ENCODE data around the gene IFITM1. TPM values are rescaled to one million over a fixed set of nuclear protein-coding genes. Genes with fewer than 3 reads are reported as not detected.

IFITM1 gene
- total and polyA plus RNA-seq, 4 donors = 12.6 to 113 (median 66.7) TPM

DNA sequence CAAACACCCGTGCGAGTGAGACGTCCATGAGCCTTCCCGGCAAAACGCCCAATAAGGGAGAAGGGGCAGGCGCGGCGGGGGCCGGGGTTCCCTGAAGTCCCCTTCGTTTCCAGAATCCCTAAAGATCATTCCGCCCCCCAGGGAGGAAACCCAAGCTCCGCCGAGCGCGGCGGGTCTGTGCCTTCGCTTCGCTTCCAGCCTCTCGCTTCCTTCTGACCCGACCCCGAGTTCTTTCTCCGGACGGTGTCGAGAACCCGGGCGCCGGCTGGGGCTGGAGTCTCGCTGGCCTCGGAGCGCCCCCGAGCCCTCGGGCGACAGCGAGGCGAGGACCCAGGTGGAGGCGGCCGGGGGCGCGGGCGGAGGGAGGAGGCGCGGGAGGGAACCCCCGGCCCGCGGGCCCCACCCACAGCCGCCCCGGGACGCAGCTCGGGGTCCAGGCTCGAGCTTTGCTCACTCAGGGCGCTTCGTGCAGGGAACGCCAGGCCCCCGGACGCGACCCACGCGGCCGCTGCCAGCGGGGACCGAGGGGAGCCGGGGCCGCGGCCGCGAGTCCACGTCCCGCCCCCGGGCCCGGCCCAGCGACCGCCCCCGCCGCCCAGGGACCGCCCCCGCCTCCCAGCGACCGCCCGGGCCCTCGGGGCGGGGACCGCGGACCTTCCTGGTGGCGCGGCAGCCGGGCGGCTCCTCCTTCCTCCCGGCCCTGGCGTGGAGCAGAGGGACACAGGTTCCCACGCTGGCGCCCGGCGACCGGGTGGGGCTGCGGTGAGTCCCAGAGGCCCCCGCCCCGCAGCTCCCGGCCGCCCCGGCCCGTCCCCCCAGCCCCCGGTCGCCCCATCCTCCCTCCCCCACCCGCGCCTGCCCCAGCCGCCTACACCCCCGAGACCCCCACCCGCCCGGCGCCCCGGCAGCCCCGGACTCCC lies 25.1 kb upstream of the IFITM1 start, which contains the start of gene PGGHG:
Gene PGGHG (plus strand): TSS at position 649 of the 920 bp plus-strand sequence. CDS start 691 bp downstream, outside the sequence.
- WGBS = 1% methylated on average over 112 of the region's 112 CpGs
- DNase-seq (ENCODE audit: low spot score) = no peak
- H3K27ac ChIP-seq (ENCODE audit: low read depth in 1 of 2, low read length in 2 of 2) = peak within 1 kb of the TSS; percentile 64 to 80

DNA sequence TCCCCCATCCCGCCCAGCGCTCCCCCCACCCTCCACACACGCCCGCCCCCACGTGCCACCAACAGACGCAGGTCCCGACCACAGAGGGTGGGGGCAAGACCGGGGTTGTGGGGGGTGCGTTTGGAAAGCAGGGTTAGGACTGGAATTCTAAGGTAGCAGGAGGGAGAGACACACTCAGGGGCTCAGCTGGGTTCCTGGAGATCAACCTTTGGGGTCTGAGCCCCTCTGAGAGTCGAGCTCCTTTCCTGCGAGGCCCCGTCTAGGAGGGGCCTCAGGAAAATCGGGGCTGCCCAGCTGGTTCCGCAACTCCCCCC lies 24.5 kb upstream of the IFITM1 start:
- Histone ChIP-seq H3K36me3 (ENCODE audit: control insufficient read depth in 4 of 4, insufficient read depth in 3 of 4, low read depth in 1 of 4, low read length in 3 of 4) (peaks cover 0 to 2% (median 0%) of the 10 kb centered on the region in 4 donors), H3K27me3 (ENCODE audit: control insufficient read depth in 4 of 4, insufficient read depth in 4 of 4, low read length in 3 of 4) (no peaks in the 10 kb centered on the region), H3K27ac (ENCODE audit: low read depth in 1 of 2, low read length in 2 of 2) (no peak overlapping the region), H3K4me3 (ENCODE audit: low read depth in 1 of 3, low read length in 3 of 3) (peak overlapping the region in 1 of 3 donors; percentile 76), H3K9me3 (ENCODE audit: control insufficient read depth in 4 of 4, low read length in 3 of 4) (no peaks in the 10 kb centered on the region), H3K9ac (ENCODE audit: low read depth in 1 of 2, low read length in 2 of 2) (no peak overlapping the region), H3K4me1 (ENCODE audit: control insufficient read depth in 4 of 4, insufficient read depth in 4 of 4, low read length in 3 of 4) (peaks cover 0 to 19% (median 11%) of the 10 kb centered on the region in 4 donors)
- DNase-seq (ENCODE audit: low spot score) = no peak
- 30% methylated on average over 14 of the region's 14 CpGs for WGBS
- TF ChIP-seq, protein P1, sequence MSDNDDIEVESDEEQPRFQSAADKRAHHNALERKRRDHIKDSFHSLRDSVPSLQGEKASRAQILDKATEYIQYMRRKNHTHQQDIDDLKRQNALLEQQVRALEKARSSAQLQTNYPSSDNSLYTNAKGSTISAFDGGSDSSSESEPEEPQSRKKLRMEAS (IDR thresholded peaks at IDR 0.05) = no peak
- TF ChIP-seq RAD21 (IDR thresholded peaks at IDR 0.05) (no peak), GABPA (IDR thresholded peaks at IDR 0.05 in 1 of 2, conservative IDR thresholded peaks at IDR 0.05 in 1 of 2) (no peak), FOXA2 (IDR thresholded peaks at IDR 0.05) (no peak), TAF1 (conservative IDR thresholded peaks at IDR 0.05) (no peak), YY1 (IDR thresholded peaks at IDR 0.05) (no peak), HNF4A (conservative IDR thresholded peaks at IDR 0.05) (no peak), NR2F2 (IDR thresholded peaks at IDR 0.05) (no peak), EGR1 (IDR thresholded peaks at IDR 0.05; ENCODE audit: low read depth in 2 of 2) (no peak), SP1 (IDR thresholded peaks at IDR 0.05) (no peak), FOXA1 (IDR thresholded peaks at IDR 0.05) (no peak), JUND (IDR thresholded peaks at IDR 0.05) (no peak), HNF4G (IDR thresholded peaks at IDR 0.05) (no peak)
- TF ChIP-seq, protein P2, sequence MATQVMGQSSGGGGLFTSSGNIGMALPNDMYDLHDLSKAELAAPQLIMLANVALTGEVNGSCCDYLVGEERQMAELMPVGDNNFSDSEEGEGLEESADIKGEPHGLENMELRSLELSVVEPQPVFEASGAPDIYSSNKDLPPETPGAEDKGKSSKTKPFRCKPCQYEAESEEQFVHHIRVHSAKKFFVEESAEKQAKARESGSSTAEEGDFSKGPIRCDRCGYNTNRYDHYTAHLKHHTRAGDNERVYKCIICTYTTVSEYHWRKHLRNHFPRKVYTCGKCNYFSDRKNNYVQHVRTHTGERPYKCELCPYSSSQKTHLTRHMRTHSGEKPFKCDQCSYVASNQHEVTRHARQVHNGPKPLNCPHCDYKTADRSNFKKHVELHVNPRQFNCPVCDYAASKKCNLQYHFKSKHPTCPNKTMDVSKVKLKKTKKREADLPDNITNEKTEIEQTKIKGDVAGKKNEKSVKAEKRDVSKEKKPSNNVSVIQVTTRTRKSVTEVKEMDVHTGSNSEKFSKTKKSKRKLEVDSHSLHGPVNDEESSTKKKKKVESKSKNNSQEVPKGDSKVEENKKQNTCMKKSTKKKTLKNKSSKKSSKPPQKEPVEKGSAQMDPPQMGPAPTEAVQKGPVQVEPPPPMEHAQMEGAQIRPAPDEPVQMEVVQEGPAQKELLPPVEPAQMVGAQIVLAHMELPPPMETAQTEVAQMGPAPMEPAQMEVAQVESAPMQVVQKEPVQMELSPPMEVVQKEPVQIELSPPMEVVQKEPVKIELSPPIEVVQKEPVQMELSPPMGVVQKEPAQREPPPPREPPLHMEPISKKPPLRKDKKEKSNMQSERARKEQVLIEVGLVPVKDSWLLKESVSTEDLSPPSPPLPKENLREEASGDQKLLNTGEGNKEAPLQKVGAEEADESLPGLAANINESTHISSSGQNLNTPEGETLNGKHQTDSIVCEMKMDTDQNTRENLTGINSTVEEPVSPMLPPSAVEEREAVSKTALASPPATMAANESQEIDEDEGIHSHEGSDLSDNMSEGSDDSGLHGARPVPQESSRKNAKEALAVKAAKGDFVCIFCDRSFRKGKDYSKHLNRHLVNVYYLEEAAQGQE (IDR thresholded peaks at IDR 0.05) = no peak
- TF ChIP-seq, protein P3, sequence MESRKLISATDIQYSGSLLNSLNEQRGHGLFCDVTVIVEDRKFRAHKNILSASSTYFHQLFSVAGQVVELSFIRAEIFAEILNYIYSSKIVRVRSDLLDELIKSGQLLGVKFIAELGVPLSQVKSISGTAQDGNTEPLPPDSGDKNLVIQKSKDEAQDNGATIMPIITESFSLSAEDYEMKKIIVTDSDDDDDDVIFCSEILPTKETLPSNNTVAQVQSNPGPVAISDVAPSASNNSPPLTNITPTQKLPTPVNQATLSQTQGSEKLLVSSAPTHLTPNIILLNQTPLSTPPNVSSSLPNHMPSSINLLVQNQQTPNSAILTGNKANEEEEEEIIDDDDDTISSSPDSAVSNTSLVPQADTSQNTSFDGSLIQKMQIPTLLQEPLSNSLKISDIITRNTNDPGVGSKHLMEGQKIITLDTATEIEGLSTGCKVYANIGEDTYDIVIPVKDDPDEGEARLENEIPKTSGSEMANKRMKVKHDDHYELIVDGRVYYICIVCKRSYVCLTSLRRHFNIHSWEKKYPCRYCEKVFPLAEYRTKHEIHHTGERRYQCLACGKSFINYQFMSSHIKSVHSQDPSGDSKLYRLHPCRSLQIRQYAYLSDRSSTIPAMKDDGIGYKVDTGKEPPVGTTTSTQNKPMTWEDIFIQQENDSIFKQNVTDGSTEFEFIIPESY (IDR thresholded peaks at IDR 0.05) = no peak

More for the DNA sequence above, 25.1 kb upstream of the IFITM1 start, which contains the start of gene PGGHG:
- TF ChIP-seq TAF1 (conservative IDR thresholded peaks at IDR 0.05) (no peak), EGR1 (IDR thresholded peaks at IDR 0.05; ENCODE audit: low read depth in 2 of 2) (no peak), NR2F2 (IDR thresholded peaks at IDR 0.05) (no peak), GABPA (IDR thresholded peaks at IDR 0.05 in 1 of 2, conservative IDR thresholded peaks at IDR 0.05 in 1 of 2) (no peak), RAD21 (IDR thresholded peaks at IDR 0.05) (no peak), HNF4G (IDR thresholded peaks at IDR 0.05) (no peak)
- TF ChIP-seq, protein P4, sequence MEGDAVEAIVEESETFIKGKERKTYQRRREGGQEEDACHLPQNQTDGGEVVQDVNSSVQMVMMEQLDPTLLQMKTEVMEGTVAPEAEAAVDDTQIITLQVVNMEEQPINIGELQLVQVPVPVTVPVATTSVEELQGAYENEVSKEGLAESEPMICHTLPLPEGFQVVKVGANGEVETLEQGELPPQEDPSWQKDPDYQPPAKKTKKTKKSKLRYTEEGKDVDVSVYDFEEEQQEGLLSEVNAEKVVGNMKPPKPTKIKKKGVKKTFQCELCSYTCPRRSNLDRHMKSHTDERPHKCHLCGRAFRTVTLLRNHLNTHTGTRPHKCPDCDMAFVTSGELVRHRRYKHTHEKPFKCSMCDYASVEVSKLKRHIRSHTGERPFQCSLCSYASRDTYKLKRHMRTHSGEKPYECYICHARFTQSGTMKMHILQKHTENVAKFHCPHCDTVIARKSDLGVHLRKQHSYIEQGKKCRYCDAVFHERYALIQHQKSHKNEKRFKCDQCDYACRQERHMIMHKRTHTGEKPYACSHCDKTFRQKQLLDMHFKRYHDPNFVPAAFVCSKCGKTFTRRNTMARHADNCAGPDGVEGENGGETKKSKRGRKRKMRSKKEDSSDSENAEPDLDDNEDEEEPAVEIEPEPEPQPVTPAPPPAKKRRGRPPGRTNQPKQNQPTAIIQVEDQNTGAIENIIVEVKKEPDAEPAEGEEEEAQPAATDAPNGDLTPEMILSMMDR (IDR thresholded peaks at IDR 0.05; ENCODE audit: low read depth, low read length, missing input control) = no peak
- TF ChIP-seq, protein P5, sequence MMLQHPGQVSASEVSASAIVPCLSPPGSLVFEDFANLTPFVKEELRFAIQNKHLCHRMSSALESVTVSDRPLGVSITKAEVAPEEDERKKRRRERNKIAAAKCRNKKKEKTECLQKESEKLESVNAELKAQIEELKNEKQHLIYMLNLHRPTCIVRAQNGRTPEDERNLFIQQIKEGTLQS (IDR thresholded peaks at IDR 0.05) = no peak
- TF ChIP-seq, protein P3 (IDR thresholded peaks at IDR 0.05) = no peak
- Histone ChIP-seq H3K9ac (ENCODE audit: low read depth in 1 of 2, low read length in 2 of 2) (peak within 1 kb of the TSS; percentile 19 to 64), H3K27me3 (ENCODE audit: control insufficient read depth in 4 of 4, insufficient read depth in 4 of 4, low read length in 3 of 4) (no peaks in the 10 kb centered on the region), H3K36me3 (ENCODE audit: control insufficient read depth in 4 of 4, insufficient read depth in 3 of 4, low read depth in 1 of 4, low read length in 3 of 4) (peaks cover 0 to 2% (median 0%) of the 10 kb centered on the region in 4 donors), H3K4me3 (ENCODE audit: low read depth in 1 of 3, low read length in 3 of 3) (peak within 1 kb of the TSS; percentile 68 to 76 (median 73)), H3K4me1 (ENCODE audit: control insufficient read depth in 4 of 4, insufficient read depth in 4 of 4, low read length in 3 of 4) (peaks cover 0 to 19% (median 11%) of the 10 kb centered on the region in 4 donors), H3K9me3 (ENCODE audit: control insufficient read depth in 4 of 4, low read length in 3 of 4) (no peaks in the 10 kb centered on the region)
